ENCODE measurements around the gene MRFAP1L1.

DNA sequence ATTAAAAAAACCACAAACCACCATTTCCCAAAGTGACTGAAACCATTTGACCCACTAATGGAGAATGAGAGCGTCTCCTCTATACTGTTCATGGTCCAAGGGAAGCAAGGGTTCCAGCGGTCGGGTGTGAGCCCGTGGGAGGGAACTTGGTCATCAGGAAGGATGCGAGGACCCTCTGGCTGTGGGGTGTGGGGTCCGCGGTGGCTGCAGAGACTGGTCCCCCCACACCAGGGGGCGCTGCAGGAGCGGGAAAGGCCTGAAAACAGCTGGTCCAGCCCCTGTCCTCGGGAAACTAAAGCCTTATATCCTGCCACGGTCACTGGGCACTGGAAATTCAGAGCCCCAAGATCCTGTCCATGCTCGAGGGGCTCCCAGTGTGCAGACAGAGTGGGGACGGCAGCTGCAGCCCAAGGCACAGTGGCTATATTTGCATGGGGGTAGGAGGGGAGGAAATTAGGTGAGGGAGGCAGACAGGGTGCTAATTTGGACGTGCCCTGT, 10.6 kb upstream of the MRFAP1L1 start:
- TF ChIP-seq, protein P1, sequence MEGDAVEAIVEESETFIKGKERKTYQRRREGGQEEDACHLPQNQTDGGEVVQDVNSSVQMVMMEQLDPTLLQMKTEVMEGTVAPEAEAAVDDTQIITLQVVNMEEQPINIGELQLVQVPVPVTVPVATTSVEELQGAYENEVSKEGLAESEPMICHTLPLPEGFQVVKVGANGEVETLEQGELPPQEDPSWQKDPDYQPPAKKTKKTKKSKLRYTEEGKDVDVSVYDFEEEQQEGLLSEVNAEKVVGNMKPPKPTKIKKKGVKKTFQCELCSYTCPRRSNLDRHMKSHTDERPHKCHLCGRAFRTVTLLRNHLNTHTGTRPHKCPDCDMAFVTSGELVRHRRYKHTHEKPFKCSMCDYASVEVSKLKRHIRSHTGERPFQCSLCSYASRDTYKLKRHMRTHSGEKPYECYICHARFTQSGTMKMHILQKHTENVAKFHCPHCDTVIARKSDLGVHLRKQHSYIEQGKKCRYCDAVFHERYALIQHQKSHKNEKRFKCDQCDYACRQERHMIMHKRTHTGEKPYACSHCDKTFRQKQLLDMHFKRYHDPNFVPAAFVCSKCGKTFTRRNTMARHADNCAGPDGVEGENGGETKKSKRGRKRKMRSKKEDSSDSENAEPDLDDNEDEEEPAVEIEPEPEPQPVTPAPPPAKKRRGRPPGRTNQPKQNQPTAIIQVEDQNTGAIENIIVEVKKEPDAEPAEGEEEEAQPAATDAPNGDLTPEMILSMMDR (IDR thresholded peaks at IDR 0.05), result peak; percentile 94
- TF ChIP-seq EZH2 (IDR thresholded peaks at IDR 0.05; ENCODE audit: borderline replicate concordance, insufficient read depth, low read depth, low read length, poor library complexity, severe bottlenecking), result no peak
